ENCODE measurements around the gene ERGIC1. TPM values are rescaled to one million over a fixed set of nuclear protein-coding genes. Genes with fewer than 3 reads are reported as not detected.
"Not testable (repeated sequence)": the region's sequence is repeated elsewhere in the genome, so short reads cannot be mapped to it uniquely, and the experiment has no call there.

The ERGIC1 gene
- total and polyA plus RNA-seq, 9 donors, result 58.8 to 102 (median 97.5) TPM

DNA sequence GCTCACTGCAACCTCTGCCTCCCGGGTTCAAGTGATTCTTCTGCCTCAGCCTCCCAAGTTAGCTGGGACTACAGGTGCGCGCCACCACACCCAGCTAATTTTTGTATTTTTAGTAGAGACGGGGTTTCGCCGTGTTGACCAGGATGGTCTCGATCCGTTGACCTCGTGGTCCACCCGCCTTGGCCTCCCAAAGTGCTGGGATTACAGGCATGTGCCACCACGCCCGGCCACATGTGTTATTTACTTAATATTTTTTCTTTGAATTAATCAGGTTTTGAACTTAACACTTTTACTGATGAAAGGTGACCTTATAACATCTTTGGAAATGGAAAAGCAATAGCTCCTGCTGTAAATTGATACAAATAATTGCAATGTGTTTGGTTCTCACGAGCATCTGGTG lies 13.5 kb downstream of the ERGIC1 start:
- H3K9me3 ChIP-seq (replicated peaks; ENCODE audit: control insufficient read depth, low read depth, low read length); H3K27ac ChIP-seq (ENCODE audit: low read length); H3K4me1 ChIP-seq (ENCODE audit: control insufficient read depth, insufficient read depth, low read length); H3K27me3 ChIP-seq (ENCODE audit: control insufficient read depth, insufficient read depth, low read length); H3K4me3 ChIP-seq (ENCODE audit: low read length); DNase-seq; H3K36me3 ChIP-seq (ENCODE audit: control insufficient read depth, insufficient read depth, low read length): not testable (repeated sequence)
- 63% methylated on average over 1 of the region's 13 CpGs for WGBS (ENCODE audit: insufficient coverage)

DNA sequence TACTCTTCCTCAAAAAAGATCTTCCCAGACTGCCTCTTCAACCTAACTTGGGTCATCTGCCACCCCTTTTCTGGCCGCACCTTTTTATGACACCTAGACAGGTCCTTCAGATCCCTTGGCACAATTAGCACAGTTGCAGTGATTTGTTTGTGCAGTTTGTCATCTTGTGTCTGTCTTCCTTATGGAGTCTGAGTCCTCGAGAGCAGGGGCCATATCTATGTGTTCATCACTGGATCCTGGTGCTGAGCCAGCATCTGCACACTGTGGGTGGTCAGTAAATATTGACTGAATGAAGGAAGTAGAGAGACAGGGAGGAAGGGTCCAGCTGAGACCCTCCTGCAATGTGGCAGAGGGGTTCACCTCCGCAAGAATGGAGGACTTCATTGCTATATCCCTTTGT lies 14.4 kb downstream of the ERGIC1 start:
- Histone ChIP-seq H3K27ac (ENCODE audit: low read length) (no peak overlapping the region), H3K27me3 (ENCODE audit: control insufficient read depth, insufficient read depth, low read length) (no peaks in the 10 kb centered on the region), H3K4me1 (ENCODE audit: control insufficient read depth, insufficient read depth, low read length) (peaks cover 11% of the 10 kb centered on the region), H3K9me3 (replicated peaks; ENCODE audit: control insufficient read depth, low read depth, low read length) (no peaks in the 10 kb centered on the region), H3K36me3 (ENCODE audit: control insufficient read depth, insufficient read depth, low read length) (no peaks in the 10 kb centered on the region), H3K4me3 (ENCODE audit: low read length) (no peak overlapping the region)
- 30% methylated on average over 1 of the region's 3 CpGs for WGBS (ENCODE audit: insufficient coverage)
- no peak for DNase-seq

DNA sequence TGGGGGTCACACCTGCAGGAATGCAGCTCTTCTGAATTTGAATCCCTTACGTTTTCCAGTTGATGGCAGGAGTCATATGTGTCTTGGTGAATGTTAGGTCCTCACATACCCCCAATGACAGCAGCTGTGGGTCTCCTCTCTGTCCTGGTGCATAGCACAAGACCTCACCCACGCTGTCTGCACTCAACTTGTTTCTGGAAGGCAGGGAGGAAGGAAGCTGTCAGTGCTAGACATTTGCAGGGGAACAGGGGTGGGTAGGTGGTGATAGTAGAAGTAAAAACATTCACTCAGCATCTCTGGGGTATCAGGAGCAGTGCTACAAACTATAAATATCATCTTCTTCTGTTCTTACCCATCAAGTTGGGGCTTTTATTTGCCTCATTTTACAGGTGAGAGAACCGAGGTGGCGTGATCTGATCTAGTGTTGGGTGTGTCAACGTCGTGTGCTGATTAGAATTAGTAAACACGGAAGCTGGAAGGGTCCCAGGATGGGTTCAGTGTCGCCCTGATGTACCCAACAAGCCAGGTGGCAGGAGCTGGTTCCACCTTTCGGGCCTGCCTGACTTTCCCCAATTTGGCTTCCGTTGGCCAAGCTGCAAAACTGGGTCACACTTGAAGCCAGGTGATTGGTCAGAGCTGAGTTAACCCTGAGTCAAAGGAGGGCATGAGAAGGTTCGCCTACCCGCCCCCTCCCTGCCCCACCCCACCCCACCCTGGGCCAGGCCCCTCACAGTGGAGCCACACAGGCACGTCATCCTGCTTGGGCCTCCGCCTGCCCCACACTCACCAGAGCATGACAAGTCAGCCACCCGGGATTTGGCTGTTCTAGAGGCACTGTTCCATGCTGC lies 15.8 kb downstream of the ERGIC1 start:
- no peaks in the 10 kb centered on the region for H3K36me3 ChIP-seq (ENCODE audit: control insufficient read depth, insufficient read depth, low read length)
- H3K4me3 ChIP-seq (ENCODE audit: low read length), result no peak overlapping the region
- 78% methylated on average over 12 of the region's 15 CpGs for WGBS (ENCODE audit: insufficient coverage)
- H3K27ac ChIP-seq (ENCODE audit: low read length), result no peak overlapping the region
- no peaks in the 10 kb centered on the region for H3K27me3 ChIP-seq (ENCODE audit: control insufficient read depth, insufficient read depth, low read length)
- H3K4me1 ChIP-seq (ENCODE audit: control insufficient read depth, insufficient read depth, low read length), result peaks cover 18% of the 10 kb centered on the region
- no peaks in the 10 kb centered on the region for H3K9me3 ChIP-seq (replicated peaks; ENCODE audit: control insufficient read depth, low read depth, low read length)
- no peak for DNase-seq

DNA sequence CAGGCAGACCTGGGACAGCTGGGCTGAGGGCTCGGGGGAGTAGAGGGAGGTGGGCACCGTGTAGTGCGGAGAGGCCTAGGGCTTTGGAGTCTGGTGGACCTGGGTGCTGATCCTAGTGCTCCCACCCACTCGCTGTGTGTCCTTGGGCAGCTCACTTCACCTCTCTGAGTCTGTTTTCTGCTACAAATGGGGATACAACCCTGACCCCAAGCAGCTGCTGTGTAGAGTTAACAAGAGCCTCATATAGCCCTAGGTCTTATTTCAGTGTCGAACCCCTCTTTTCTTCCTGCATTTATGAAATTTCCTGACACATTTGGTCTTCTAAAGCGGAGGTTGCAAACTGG lies 16.4 kb downstream of the ERGIC1 start:
- Histone ChIP-seq H3K27ac (ENCODE audit: low read length) (no peak overlapping the region), H3K9me3 (replicated peaks; ENCODE audit: control insufficient read depth, low read depth, low read length) (no peaks in the 10 kb centered on the region), H3K27me3 (ENCODE audit: control insufficient read depth, insufficient read depth, low read length) (no peaks in the 10 kb centered on the region), H3K36me3 (ENCODE audit: control insufficient read depth, insufficient read depth, low read length) (no peaks in the 10 kb centered on the region), H3K4me1 (ENCODE audit: control insufficient read depth, insufficient read depth, low read length) (peaks cover 18% of the 10 kb centered on the region), H3K4me3 (ENCODE audit: low read length) (no peak overlapping the region)
- 96% methylated on average over 5 of the region's 6 CpGs for WGBS (ENCODE audit: insufficient coverage)
- DNase-seq, result no peak

DNA sequence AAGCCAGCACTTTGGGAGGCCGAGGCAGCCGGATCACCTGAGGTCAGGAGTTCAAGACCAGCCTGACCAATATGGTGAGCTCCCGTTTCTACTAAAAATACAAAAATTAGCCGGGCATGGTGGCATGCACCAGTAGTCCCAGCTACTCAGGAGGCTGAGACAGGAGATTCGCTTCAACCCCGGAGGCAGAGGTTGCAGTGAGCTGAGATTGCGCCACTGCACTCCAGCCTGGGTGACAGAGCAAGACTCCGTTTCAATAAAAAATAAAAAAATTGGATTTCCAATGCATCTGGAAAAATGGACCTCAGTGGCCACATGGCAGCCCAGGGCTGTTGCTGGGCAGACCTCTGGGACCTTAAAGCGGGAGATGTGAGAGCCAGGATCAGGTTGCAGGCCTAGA lies 17.2 kb downstream of the ERGIC1 start:
- H3K27me3 ChIP-seq (ENCODE audit: control insufficient read depth, insufficient read depth, low read length); DNase-seq; H3K27ac ChIP-seq (ENCODE audit: low read length); H3K9me3 ChIP-seq (replicated peaks; ENCODE audit: control insufficient read depth, low read depth, low read length); H3K36me3 ChIP-seq (ENCODE audit: control insufficient read depth, insufficient read depth, low read length); H3K4me3 ChIP-seq (ENCODE audit: low read length): not testable (repeated sequence)
- 96% methylated on average over 6 of the region's 9 CpGs for WGBS (ENCODE audit: insufficient coverage)
- peaks cover 26% of the 10 kb centered on the region for H3K4me1 ChIP-seq (ENCODE audit: control insufficient read depth, insufficient read depth, low read length)

DNA sequence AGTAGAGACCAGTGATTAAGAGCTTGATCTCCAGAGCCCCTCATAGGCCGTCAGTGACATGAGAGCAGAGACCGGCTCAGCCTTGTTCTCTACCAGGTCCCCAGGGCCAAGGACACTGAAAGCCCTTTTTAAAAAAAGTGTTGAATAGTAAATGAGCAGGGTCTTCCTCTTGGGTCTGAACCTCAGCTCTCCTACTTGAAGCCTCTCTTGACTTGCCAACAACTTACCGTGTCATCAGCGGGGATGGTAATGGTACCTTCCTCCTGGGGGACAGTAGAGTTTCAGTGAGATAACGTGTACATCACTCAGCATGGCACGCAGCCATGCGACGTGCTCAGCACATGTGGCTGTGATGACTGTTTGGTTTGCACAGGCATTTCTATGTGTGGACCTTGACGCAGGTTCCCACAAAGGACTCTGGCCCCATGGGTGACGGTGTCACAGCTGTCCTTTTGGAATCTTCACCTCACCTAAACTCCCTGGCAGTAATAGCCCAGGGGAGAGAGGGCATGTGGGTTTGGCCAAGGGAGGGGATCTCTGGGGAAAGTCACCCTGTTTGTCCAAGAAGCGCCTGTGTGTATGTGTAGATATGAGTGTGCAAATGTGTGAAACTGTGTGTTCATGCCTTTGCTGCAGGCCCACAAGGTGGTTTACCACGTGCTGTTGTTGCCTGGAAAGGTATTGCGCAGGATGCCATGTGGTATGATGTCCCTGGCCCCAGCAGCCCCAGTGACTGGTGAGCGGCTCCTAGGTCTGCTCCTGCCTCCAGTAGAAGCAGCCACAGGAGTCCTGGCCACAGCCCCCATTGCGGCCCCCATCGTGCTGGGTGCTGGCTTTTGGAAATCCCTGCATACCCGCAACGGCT lies 18.7 kb downstream of the ERGIC1 start:
- WGBS (ENCODE audit: insufficient coverage), result 81% methylated on average over 10 of the region's 18 CpGs
- Histone ChIP-seq H3K4me1 (ENCODE audit: control insufficient read depth, insufficient read depth, low read length) (peaks cover 26% of the 10 kb centered on the region), H3K27ac (ENCODE audit: low read length) (no peak overlapping the region), H3K27me3 (ENCODE audit: control insufficient read depth, insufficient read depth, low read length) (no peaks in the 10 kb centered on the region), H3K36me3 (ENCODE audit: control insufficient read depth, insufficient read depth, low read length) (peaks cover 11% of the 10 kb centered on the region), H3K4me3 (ENCODE audit: low read length) (no peak overlapping the region), H3K9me3 (replicated peaks; ENCODE audit: control insufficient read depth, low read depth, low read length) (no peaks in the 10 kb centered on the region)
- DNase-seq, result no peak

DNA sequence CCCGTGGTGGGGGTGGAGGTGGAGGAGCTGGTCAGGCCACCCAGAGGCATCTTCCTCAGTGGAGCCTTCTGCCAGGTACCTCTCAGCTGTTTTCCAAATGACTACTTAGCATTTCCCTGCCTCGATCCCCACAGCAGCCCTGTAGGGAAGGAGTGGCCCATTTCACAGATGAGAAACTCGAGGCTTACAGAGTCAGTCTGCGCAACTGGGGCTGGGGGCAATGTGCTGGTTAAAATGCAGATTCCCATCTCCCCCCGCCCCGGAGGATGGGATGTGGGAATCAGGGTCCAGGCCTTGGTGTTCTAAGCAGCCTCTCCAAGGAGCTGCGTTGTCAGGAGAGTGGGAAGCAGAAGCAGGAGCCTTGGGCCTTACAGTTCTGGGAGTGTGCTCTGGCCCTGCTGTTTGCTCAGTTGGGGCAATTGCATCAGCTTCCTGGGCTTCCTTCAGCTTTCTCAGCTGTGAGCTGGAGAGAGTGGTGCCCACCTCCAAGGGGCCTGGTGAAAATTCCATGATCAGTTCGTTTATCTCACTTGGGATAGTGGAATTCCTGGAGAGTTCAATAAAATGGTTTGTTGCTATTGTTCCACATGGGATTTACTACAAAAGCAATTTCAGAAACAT lies 19.4 kb downstream of the ERGIC1 start:
- H3K9me3 ChIP-seq (replicated peaks; ENCODE audit: control insufficient read depth, low read depth, low read length), result no peaks in the 10 kb centered on the region
- WGBS (ENCODE audit: insufficient coverage), result 89% methylated on average over 5 of the region's 8 CpGs
- H3K4me3 ChIP-seq (ENCODE audit: low read length), result no peak overlapping the region
- H3K4me1 ChIP-seq (ENCODE audit: control insufficient read depth, insufficient read depth, low read length), result peaks cover 34% of the 10 kb centered on the region
- H3K27me3 ChIP-seq (ENCODE audit: control insufficient read depth, insufficient read depth, low read length), result no peaks in the 10 kb centered on the region
- peaks cover 14% of the 10 kb centered on the region for H3K36me3 ChIP-seq (ENCODE audit: control insufficient read depth, insufficient read depth, low read length)
- H3K27ac ChIP-seq (ENCODE audit: low read length), result no peak overlapping the region
- no peak for DNase-seq

DNA sequence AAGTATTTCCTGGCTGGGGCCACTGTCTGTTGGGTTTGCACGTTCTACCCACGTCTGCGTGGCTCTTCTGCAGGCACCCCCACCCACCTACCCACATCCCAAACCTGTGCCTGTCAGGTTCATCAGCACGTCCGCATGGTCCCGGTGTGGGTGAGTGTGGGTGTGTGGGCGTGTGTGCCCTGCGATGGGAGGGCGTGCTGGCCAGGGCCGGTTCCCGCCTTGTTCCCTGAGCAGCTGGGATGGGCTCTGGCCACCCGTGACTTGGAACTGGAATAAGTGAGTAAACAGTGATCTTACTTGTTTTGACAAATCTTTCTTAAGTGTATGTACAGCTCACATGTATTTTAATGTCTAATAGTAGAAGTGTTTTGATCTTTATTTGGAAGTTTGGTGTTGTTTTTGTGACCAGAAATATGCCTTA lies 20.4 kb downstream of the ERGIC1 start:
- no peak overlapping the region for H3K4me3 ChIP-seq (ENCODE audit: low read length)
- H3K4me1 ChIP-seq (ENCODE audit: control insufficient read depth, insufficient read depth, low read length), result peaks cover 42% of the 10 kb centered on the region
- DNase-seq, result no peak
- H3K27me3 ChIP-seq (ENCODE audit: control insufficient read depth, insufficient read depth, low read length), result no peaks in the 10 kb centered on the region
- no peaks in the 10 kb centered on the region for H3K9me3 ChIP-seq (replicated peaks; ENCODE audit: control insufficient read depth, low read depth, low read length)
- H3K36me3 ChIP-seq (ENCODE audit: control insufficient read depth, insufficient read depth, low read length), result peaks cover 14% of the 10 kb centered on the region
- H3K27ac ChIP-seq (ENCODE audit: low read length), result no peak overlapping the region
- 70% methylated on average over 7 of the region's 12 CpGs for WGBS (ENCODE audit: insufficient coverage)

DNA sequence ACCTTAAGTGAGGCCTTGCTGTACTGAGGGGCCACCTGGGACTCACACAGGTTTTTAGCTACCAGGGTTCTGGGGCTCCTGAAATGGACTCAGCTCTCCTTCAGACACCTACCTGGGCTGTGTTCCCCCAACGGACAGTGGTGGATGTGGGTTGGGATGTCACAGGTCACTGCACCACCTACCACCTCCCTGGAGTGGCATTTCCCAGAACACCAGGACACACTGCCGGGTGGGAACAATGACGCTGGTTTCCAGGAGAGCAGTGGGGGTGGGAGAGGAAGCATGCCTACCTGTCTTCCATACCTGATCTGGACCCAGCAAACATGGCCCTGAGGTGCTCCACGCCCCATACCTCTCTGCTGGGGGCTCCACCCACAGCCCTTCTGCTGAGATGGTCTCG lies 20.9 kb downstream of the ERGIC1 start:
- peaks cover 47% of the 10 kb centered on the region for H3K4me1 ChIP-seq (ENCODE audit: control insufficient read depth, insufficient read depth, low read length)
- H3K36me3 ChIP-seq (ENCODE audit: control insufficient read depth, insufficient read depth, low read length), result peaks cover 14% of the 10 kb centered on the region
- no peaks in the 10 kb centered on the region for H3K27me3 ChIP-seq (ENCODE audit: control insufficient read depth, insufficient read depth, low read length)
- H3K4me3 ChIP-seq (ENCODE audit: low read length), result no peak overlapping the region
- H3K27ac ChIP-seq (ENCODE audit: low read length), result no peak overlapping the region
- H3K9me3 ChIP-seq (replicated peaks; ENCODE audit: control insufficient read depth, low read depth, low read length), result no peaks in the 10 kb centered on the region
- no peak for DNase-seq
- 93% methylated on average over 3 of the region's 5 CpGs for WGBS (ENCODE audit: insufficient coverage)

All from muscle of leg (tissue), 11 donors.